Activated naive CD8-positive, alpha-beta T cell (primary cell): ENCODE measurements around the gene CDKN3.
"Not testable (repeated sequence)": the region's sequence is repeated elsewhere in the genome, so short reads cannot be mapped to it uniquely, and the experiment has no call there.

Experiments used
- H3K27ac Mint-ChIP-seq: one replicate; pipeline ENCODE4 v1.8.0; 2021; ENCODE audit warnings: mixed read lengths
- H3K27me3 Mint-ChIP-seq: one replicate; pipeline ENCODE4 v1.8.0; 2021; ENCODE audit warnings: mixed read lengths
- H3K36me3 Mint-ChIP-seq: one replicate; pipeline ENCODE4 v1.8.0; 2021; ENCODE audit warnings: mixed read lengths
- H3K4me1 Mint-ChIP-seq: one replicate; pipeline ENCODE4 v1.8.0; 2021; ENCODE audit warnings: low read depth, mixed read lengths
- H3K4me3 Mint-ChIP-seq: one replicate; pipeline ENCODE4 v1.8.0; 2021; ENCODE audit warnings: mild to moderate bottlenecking, mixed read lengths
- H3K9me3 Mint-ChIP-seq: one replicate; pipeline ENCODE4 v1.8.0; 2021; ENCODE audit warnings: low read depth, mixed read lengths

Gene CDKN3

DNA sequence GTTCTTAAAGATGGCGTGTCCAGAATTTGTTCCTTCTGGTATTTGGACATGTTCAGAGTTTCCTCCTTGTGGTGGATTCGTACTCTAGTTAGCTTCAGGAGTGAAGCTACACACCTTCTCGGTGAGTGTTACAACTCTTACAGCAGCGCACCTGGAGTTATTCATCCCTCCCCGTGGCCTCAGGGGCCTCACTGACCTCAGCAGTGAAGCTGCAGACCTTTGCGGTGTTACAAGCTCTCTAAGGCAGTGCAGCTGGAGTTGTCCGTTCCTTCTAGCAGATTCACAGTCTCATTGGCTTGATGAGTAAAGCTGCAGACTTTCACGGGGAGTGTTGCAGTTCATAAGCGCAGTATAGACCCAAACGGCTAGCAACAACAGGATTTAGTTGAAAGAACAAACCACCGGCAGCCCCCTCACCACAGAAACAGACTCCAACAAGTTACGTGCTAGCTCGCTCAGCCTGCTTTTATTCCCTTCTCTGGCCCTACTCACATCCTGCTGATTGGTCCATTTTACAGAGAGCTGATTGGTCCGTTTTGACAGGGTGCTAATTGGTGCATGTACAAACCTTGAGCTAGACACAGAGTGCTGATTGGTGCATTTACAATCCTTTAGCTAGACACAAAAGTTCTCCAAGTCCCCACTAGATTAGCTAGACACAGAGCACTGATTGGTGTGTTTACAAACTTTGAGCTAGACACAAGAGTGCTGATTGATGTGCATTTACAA is 4.5 kb upstream of the CDKN3 start:
- no peak overlapping the region for H3K4me3 Mint-ChIP-seq
- peaks cover 4% of the 10 kb centered on the region for H3K27me3 Mint-ChIP-seq
- peaks cover 5% of the 10 kb centered on the region for H3K4me1 Mint-ChIP-seq
- no peaks in the 10 kb centered on the region for H3K36me3 Mint-ChIP-seq
- no peak overlapping the region for H3K27ac Mint-ChIP-seq
- no peaks in the 10 kb centered on the region for H3K9me3 Mint-ChIP-seq

DNA sequence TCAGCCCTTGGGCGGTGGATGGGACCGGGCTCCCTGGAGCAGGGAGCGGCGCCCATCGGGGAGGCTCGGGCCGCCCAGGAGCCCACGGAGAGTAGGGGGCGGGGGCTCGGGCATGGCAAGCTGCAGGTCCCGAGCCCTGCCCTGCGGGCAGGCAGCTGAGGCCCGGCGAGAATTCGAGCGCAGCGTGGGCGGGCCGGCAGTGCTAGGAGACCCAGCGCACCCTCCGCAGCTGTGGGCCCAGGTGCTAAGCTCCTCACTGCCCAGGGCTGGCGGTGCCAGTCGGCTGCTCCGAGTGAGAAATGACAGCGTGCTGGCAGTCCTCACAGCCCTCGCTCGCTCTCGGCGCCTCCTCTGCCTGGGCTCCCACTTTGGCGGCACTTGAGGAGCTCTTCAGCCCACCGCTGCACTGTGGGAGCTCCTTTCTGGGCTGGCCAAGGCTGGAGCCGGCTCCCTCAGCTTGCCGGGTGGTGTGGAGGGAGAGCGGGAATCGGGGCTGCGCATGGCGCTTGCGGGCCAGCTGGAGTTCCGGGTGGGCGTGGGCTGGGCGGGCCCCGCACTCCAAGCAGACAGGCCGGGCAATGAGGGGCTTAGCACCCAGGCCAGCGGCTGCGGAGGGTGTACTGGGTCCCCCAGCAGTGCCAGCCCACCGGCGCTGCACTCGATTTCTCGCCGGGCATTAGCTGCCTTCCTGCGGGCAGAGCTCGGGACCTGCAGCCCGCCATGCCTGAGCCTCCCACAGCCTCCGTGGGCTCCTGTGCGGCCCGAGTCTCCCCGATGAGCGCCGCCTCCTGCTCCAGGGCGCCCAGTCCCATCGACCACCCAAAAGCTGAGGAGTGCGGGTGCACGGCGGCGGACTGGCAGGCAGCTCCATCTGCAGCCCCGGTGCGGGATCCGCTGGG is 3.6 kb upstream of the CDKN3 start:
- not testable (repeated sequence) for H3K36me3 Mint-ChIP-seq, H3K27me3 Mint-ChIP-seq, H3K4me1 Mint-ChIP-seq, H3K4me3 Mint-ChIP-seq, H3K9me3 Mint-ChIP-seq, H3K27ac Mint-ChIP-seq

DNA sequence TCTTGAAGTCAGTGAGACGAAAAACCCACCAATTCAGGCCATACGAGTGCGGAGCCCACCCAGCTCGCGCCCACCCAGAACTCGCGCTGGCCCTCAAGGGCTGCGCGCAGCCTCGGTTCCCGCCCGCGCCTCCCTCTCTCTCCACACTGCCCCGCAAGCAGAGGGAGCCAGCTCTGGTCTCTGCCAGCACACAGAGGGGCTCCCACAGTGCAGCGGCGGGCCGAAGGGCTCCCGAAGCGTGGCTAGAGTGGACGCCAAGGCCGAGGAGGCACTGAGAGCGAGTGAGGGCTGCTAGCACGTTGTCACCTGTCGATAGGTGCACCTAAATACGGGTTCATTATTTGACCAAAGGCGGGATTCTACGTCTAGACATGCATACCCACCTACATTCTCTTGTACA is 2.2 kb upstream of the CDKN3 start:
- Mint-ChIP-seq H3K36me3 (no peaks in the 10 kb centered on the region), H3K27me3 (no peaks in the 10 kb centered on the region), H3K9me3 (no peaks in the 10 kb centered on the region), H3K4me1 (peaks cover 13% of the 10 kb centered on the region), H3K4me3 (no peak overlapping the region), H3K27ac (no peak overlapping the region)

DNA sequence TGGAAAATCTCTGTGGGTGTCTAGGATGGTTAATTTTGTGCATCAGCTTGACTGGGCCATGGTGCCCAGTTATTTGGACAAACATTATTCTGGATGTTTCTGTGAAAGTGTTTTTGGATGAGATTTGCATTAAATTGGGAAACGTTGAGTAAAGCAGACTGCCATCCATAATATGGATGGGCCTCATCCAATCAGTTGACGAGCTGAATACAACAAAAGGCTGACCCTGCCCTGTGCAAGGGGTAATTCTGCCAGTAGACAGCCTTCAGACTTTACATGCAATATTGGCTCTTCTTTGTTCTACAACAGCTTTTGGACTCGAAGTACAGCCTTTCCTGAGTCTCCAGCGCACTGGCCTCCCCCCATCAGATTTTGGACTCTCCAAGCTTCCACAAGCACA is 1.5 kb upstream of the CDKN3 start:
- H3K4me1 Mint-ChIP-seq, result peaks cover 13% of the 10 kb centered on the region
- H3K27ac Mint-ChIP-seq, result no peak overlapping the region
- no peak overlapping the region for H3K4me3 Mint-ChIP-seq
- H3K36me3 Mint-ChIP-seq, result no peaks in the 10 kb centered on the region
- H3K27me3 Mint-ChIP-seq, result no peaks in the 10 kb centered on the region
- no peaks in the 10 kb centered on the region for H3K9me3 Mint-ChIP-seq

DNA sequence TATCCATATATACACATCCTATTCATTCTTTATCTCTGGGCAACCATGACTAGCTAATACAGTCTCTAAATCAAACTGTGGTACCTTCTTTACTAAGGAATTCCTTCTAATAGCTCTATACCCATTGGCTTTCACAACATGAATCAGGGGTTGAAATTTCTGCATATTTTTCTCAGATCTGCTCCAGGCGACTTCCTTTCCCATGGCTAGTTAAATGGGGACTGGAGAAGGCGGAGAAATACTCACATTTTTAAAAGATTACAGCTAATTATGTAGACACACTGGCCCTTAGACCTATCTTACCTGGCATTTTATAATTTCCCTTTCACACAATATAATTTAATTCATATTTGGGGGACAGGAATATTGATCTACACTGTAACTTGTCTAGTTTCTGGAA is 1.1 kb upstream of the CDKN3 start:
- peaks cover 13% of the 10 kb centered on the region for H3K4me1 Mint-ChIP-seq
- no peak overlapping the region for H3K27ac Mint-ChIP-seq
- no peaks in the 10 kb centered on the region for H3K27me3 Mint-ChIP-seq
- peak overlapping the region; percentile 52 for H3K4me3 Mint-ChIP-seq
- no peaks in the 10 kb centered on the region for H3K9me3 Mint-ChIP-seq
- H3K36me3 Mint-ChIP-seq, result no peaks in the 10 kb centered on the region

DNA sequence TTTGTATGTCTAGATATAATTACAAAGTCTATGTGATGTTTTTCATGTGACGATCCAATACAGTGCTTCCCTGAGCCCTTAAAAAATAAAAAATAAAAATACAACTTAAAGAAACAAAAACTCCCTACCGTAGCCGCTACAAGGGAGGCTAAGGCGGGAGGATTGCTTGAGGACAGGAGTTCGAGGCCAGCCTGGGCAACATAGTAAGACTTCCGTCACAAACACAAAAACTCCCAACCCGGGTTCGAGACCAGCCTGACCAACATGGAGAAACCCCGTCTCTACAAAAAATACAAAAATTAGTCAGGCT is 669 bp upstream of the CDKN3 start:
- no peaks in the 10 kb centered on the region for H3K9me3 Mint-ChIP-seq

DNA sequence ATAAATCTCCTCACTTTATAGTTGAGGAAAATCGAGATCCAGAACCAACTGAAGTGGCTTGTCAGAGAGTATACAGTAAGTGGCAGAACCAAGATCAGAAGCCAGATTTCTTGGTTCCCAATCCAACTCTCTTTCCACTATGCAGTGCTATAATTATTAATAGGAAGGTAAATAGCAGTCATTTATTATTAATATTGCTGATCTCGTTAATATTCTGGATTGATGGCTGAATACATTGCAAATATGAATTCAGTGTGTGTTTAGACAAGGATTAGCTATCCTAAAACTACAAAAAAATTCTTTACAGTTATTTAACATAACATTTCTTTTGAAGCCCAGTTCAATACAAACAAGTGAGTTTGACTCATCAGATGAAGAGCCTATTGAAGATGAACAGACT is 2.8 kb downstream of the CDKN3 start:
- Mint-ChIP-seq H3K27me3 (no peaks in the 10 kb centered on the region), H3K36me3 (peaks cover 11% of the 10 kb centered on the region), H3K4me3 (no peak overlapping the region), H3K9me3 (no peaks in the 10 kb centered on the region), H3K4me1 (peaks cover 13% of the 10 kb centered on the region), H3K27ac (no peak overlapping the region)

More for the DNA sequence above, 669 bp upstream of the CDKN3 start:
- Mint-ChIP-seq H3K36me3 (no peaks in the 10 kb centered on the region), H3K4me3 (peak overlapping the region; percentile 85), H3K27me3 (no peaks in the 10 kb centered on the region), H3K27ac (peak overlapping the region; percentile 5), H3K4me1 (peaks cover 13% of the 10 kb centered on the region)

DNA sequence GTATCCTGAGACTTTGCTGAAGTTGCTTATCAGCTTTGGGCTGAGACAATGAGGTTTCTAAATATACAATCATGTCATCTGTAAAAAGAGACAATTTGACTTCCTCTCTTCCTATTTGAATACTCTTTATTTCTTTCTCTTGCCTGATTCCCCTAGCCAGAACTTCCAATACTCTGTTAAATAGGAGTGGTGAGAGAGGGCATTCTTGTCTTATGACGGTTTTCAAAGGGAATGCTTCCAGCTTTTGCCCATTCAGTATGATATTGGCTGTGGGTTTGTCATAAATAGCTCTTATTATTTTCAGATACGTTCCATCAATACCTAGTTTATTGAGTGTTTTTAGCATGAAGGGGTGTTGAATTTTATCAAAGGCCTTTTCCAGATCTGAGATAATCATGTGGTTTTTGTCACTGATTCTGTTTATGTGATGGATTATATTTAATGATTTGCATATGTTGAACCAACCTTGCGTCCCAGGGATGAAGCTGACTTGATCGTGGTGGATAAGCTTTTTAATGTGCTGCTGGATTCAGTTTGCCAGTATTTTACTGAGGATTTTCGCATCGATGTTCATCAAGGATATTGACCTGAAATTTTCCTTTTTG is 6.7 kb downstream of the CDKN3 start:
- H3K4me1 Mint-ChIP-seq, H3K27me3 Mint-ChIP-seq: not testable (repeated sequence)
- peaks cover 19% of the 10 kb centered on the region for H3K36me3 Mint-ChIP-seq

DNA sequence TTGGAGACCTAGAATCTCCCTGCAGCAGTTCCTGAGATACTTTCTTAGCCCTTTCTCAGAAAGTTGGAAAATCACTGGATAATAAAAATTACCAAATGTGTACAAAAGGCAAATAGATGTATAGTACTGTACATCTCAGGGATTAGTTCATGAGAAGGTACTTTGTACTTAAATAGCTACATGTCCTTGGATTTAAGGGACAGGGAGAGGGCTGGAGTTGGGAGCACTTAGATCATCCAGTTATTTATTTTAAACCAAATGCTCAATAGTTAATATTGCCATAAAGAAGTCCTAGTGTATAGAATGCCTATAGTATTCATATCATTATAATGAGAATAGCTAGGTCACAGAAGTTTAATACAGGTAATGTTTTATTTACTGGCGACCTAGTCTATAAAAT is 13.4 kb downstream of the CDKN3 start:
- Mint-ChIP-seq H3K36me3 (peaks cover 10% of the 10 kb centered on the region), H3K27ac (no peak overlapping the region), H3K4me1 (no peaks in the 10 kb centered on the region), H3K9me3 (no peaks in the 10 kb centered on the region), H3K4me3 (no peak overlapping the region), H3K27me3 (no peaks in the 10 kb centered on the region)

More for the DNA sequence above, 6.7 kb downstream of the CDKN3 start:
- not testable (repeated sequence) for H3K9me3 Mint-ChIP-seq, H3K4me3 Mint-ChIP-seq, H3K27ac Mint-ChIP-seq

DNA sequence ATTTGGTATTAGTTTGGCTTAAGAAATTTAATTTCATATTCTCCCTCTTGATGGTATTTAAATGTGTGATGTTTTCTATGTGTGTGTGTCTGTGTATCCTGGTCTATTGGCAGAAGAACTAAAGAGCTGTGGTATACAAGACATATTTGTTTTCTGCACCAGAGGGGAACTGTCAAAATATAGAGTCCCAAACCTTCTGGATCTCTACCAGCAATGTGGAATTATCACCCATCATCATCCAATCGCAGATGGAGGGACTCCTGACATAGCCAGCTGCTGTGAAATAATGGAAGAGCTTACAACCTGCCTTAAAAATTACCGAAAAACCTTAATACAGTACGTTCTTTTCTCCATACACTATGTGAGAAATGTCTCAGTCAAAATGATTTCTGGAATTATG is 14.6 kb downstream of the CDKN3 start:
- no peak overlapping the region for H3K27ac Mint-ChIP-seq
- H3K9me3 Mint-ChIP-seq, result no peaks in the 10 kb centered on the region
- H3K27me3 Mint-ChIP-seq, result no peaks in the 10 kb centered on the region
- no peak overlapping the region for H3K4me3 Mint-ChIP-seq
- H3K36me3 Mint-ChIP-seq, result peaks cover 8% of the 10 kb centered on the region
- no peaks in the 10 kb centered on the region for H3K4me1 Mint-ChIP-seq

DNA sequence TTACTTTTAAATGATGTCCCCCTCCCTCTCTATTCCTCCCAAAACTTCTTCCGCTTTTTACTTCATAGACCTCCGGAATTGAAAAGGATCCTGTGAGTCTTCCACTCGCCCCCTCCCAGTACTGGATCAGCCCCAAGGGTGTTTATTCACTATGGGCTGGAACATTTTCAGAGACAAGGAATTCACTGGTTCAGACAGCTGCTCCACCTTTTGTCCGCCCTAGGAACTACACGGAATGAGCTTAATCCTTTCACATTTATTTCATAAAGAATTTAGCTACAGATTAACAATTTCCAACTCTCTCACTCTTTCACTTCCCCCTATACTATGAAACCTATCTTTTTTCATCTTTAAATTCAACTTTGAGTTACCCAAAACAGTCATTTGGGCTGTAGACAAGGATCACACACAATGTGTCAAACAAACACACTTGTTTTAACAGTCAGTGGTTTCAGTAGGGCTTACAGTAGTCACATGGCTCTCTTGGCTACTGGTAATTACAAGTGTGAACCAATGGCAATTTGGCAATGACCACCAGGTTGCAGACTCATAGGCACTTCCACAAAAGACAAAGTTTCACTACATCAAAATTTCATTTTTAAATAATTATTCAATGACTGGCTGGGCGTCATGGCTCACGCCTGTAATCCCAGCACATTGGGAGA is 23.8 kb downstream of the CDKN3 start:
- no peaks in the 10 kb centered on the region for H3K27me3 Mint-ChIP-seq
- H3K36me3 Mint-ChIP-seq, result peaks cover 2% of the 10 kb centered on the region
- H3K4me1 Mint-ChIP-seq, result peaks cover 12% of the 10 kb centered on the region
- no peak overlapping the region for H3K4me3 Mint-ChIP-seq
- H3K9me3 Mint-ChIP-seq, result no peaks in the 10 kb centered on the region
- H3K27ac Mint-ChIP-seq, result peak overlapping the region; percentile 82

DNA sequence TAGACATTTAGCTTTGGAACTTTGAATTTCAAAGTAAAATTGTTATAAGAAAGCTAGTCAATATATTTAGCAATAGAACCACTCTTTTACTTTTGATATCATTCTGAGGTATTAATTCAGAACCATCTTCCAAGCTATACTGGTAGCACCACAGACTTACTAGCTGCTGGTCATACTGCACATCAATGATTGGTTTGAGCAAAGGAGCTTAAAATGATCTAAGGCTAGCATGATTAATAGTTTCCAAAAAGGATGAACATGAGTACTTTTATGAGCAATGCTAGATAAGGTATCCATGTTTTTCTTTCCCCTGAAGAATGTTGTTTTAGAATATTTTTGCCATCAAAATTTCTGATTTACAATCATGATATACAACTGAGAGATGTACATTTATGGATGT is 27.2 kb downstream of the CDKN3 start:
- Mint-ChIP-seq H3K36me3 (peaks cover 2% of the 10 kb centered on the region), H3K4me3 (no peak overlapping the region), H3K27ac (peak overlapping the region; percentile 65), H3K9me3 (no peaks in the 10 kb centered on the region), H3K27me3 (no peaks in the 10 kb centered on the region), H3K4me1 (peaks cover 24% of the 10 kb centered on the region)

DNA sequence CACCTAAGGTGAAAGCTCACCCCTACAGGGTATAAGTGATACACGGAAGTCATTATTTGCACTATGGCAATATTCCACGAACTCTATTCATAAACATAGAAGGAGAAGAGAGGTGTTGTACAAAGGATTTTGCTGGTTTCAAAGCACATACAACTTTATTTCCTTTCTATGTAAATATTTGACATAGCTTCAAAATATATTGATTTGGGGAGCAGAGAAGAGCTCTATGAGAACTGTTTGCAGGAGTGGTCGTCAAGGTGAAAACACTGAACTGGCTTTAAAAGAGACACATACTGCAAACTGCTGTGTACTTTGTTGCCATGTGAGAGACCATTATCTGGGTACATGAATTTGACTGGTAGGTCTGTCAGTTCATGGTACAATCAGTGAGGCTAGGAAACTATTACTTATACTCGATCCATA is 27.7 kb downstream of the CDKN3 start:
- H3K9me3 Mint-ChIP-seq, result no peaks in the 10 kb centered on the region
- H3K27ac Mint-ChIP-seq, result peak overlapping the region; percentile 65
- no peaks in the 10 kb centered on the region for H3K27me3 Mint-ChIP-seq
- peaks cover 27% of the 10 kb centered on the region for H3K4me1 Mint-ChIP-seq
- H3K36me3 Mint-ChIP-seq, result peaks cover 2% of the 10 kb centered on the region
- H3K4me3 Mint-ChIP-seq, result no peak overlapping the region

DNA sequence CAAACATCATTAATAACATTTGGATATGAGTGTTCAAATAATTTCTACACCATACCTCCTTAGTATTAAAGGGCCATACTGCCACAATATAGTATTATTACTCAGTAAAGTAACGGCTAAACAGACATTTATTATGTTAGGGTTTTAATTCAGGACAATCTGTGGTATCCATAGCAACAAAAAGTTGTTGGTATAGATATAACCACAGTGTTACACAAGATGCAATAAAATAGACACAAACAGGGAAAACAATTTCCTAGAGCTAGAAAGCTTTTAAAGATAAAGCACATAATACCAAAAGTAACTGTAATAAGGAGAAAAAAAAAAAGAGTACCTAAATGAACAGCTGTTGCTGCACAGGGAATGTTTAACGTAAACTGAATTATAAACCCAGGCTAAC is 28.3 kb downstream of the CDKN3 start:
- H3K9me3 Mint-ChIP-seq, result no peaks in the 10 kb centered on the region
- H3K27ac Mint-ChIP-seq, result peak overlapping the region; percentile 19
- H3K4me3 Mint-ChIP-seq, result no peak overlapping the region
- peaks cover 2% of the 10 kb centered on the region for H3K36me3 Mint-ChIP-seq
- H3K4me1 Mint-ChIP-seq, result peaks cover 29% of the 10 kb centered on the region
- no peaks in the 10 kb centered on the region for H3K27me3 Mint-ChIP-seq
